Measurements from ENCODE around the gene PCSK7.

Gene PCSK7

DNA sequence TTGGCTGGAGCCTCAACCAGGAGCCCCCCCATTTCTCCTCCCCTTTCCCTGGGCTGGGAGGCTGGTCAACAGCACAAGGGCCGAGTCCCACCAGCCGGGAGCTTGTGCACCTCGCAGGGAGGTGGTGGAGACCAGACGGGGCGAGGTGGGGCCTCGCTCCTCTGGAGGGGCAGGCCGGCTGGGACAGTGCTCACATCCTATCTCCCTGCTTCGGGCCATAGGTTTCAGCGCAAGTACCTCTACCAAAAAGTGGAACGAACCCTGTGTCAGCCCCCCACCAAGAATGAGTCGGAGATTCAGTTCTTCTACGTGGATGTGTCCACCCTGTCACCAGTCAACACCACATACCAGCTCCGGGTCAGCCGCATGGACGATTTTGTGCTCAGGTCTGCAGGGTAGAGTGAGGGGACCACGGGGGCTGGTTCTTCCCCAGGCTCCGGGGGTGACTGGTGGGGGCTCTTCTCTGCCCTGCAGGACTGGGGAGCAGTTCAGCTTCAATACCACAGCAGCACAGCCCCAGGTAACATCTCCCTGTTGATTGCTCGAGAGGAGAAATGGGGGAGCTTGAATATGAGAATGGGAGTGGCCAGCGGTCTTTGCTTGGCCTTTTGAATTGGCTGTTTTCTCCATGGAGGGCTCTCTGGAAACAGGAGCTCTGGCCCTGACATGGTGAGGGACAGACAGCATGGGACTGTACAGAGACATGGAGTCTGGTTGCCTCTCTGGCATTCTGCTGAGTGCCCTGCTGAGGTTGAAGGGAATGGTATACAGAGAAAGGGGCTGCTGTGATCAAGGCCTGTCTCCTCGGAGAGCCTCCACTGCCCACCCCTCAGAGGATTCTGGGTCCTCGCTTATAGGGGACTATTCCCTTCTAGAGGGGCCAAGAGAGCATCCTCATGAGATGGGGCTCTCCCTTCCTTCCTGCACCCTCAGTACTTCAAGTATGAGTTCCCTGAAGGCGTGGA is 50.0 kb downstream of the PCSK7 start:
- no peak for DNase-seq

DNA sequence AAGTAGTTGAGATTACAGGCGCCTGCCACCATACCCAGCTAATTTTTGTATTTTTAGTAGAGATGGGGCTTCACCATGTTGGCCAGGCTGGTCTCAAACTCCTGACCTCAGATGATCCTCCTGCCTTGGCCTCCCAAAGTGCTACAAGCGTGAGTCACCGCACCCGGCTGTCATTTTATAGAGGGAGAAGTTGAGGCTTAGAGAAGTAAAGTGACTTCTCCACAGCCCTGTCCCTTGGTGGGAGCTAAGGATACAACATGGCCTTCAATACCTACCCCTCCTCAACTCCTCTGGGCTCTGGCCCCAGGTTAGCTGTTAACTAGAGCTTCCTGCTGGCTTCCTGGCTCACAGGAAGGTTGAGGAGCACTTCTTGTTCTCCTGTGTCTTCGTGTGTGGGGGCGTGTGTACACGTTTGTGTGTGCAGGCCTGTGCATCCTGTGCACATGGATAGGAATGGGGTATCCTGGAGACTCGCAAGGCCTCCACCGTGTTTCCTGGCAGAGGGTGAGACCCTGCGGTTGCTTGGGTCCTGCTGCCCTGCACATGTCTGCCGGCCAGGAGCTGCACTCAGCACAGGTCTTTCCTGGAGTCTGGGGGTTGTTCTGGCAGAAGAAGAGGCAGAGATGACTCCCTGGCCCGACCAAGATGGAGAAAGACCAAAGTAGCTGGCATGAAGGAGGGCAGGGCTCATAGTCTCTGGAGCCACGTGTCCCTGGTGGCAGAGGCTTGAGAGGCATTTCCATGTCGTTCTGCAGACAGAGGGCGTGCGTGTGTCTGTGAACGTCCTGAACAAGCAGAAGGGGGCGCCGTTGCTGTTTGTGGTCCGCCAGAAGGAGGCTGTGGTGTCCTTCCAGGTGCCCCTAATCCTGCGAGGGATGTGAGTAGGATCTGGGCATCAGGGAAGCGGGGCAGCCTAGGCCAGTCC is 51.0 kb downstream of the PCSK7 start:
- peak; percentile 86 for DNase-seq

DNA sequence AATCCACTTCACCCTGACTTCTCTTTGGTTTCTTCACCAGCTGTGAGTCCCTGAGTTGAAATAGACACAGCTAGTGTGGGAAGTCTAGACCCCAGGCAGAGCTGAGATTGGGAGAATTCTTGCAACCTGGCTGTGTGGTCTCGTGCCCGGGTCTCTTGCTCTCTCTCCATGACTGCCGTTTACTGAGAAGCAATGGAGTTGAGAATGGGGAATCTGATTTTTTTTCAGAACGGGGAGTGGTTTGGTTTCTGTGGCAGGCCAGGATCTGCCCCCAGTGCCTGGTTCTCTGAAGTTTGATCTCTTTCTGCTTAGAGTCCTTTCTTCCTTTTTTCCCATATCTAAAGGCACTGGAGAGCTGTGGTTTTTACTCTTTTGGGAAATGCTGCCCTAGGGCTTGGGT is 51.9 kb downstream of the PCSK7 start:
- no peak for DNase-seq

DNA sequence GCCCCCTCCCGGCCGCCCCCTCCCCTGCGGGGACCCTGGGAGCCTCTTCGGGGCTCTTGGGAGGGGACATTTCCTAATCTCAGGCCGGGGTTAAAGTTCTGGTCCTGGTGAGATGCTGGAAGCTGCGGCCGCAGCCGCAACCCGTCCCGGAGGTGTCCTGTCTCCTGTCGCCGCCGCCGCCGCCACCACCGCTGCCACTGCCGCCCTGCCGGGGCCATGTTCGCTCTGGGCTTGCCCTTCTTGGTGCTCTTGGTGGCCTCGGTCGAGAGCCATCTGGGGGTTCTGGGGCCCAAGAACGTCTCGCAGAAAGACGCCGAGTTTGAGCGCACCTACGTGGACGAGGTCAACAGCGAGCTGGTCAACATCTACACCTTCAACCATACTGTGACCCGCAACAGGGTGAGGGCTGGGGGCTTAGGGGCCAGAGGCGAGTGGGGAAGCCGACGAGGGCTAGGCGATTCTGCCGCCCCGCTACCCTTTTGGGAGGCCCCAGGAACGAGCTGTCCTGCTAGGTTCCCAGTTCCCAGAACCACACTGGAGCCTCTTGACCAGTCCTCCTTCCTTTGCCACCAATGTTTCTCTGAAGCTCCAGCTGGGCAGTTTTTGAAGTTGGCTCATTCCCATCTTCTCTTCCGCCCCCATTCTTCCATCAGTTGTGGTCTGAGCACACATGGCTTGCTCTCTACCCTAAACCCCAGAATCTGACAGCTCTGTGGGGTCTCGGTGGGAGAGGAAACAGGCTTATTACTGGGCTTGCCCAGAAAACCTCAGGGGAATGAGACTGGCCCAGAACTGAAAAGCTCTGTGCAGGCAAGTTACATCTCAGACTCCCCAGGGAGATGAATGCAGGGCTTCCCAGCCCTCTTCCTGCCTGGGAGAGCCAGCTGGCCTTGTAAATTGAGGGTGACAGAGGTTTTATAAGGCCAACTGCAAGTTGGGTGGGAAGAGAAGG is 52.5 kb downstream of the PCSK7 start:
- DNase-seq = peak; percentile 82

- peak; percentile 97 for DNase-seq
Measured at GRCh38 chr11:117178210-117179034, 53.5 kb downstream of the PCSK7 start, which contains the start of gene SIDT2. SIDT2 (plus strand) TSS chr11:117178743; CDS start chr11:117179264, 521 bp downstream.

DNA sequence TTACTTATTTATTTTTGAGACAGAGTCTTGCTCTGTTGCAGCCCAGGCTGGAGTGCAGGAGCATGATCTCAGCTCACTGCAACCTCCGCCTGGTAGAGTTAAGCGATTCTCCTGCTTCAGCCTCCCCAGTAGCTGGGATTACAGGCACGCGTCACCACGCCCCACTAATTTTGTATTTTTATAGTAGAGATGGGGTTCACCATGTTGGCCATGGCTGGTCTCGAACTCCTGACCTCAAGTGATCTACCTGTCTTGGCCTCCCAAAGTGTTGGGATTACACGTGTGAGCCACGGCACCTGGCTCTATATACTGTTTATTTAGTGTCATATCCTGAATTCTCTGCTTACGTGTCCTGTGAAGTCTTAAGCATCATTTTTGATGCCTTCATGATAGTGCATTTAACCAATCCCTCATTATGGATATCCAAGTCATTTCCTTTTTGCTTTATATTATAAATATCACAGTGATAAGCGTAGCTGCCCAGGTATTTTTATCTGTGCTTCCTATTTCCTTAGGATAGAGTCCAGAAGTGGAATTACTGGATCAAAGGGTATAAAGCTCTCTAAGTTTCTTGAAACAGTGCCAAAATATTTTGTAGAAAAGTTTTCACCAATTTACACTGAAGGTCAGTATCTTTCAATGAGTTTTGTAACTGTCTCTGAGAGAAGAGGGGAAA is 54.2 kb downstream of the PCSK7 start:
- DNase-seq = no peak

- no peak for DNase-seq
Measured at GRCh38 chr11:117176186-117176585, 55.7 kb downstream of the PCSK7 start.

DNA sequence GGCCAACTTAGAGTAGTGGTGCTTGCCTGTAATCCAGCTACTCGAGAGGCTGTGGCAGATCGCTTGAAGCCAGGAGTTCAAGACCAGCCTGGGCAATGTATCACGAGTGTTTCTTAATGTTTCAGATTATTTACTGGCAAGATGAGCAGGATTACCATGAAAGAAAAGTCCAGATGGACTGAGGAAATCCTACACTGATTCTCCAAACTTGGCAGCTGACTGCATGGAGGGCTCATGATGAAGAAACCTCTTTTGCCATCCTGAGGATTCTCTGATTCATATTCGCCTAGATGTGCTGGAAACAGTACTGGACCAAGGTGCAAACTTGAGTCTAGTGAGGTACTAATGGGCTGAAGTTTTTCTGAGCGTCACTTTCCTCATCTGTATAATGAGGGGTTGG is 56.1 kb downstream of the PCSK7 start:
- DNase-seq = no peak

- DNase-seq = no peak
Measured at GRCh38 chr11:117175104-117175503, 56.8 kb downstream of the PCSK7 start.

DNA sequence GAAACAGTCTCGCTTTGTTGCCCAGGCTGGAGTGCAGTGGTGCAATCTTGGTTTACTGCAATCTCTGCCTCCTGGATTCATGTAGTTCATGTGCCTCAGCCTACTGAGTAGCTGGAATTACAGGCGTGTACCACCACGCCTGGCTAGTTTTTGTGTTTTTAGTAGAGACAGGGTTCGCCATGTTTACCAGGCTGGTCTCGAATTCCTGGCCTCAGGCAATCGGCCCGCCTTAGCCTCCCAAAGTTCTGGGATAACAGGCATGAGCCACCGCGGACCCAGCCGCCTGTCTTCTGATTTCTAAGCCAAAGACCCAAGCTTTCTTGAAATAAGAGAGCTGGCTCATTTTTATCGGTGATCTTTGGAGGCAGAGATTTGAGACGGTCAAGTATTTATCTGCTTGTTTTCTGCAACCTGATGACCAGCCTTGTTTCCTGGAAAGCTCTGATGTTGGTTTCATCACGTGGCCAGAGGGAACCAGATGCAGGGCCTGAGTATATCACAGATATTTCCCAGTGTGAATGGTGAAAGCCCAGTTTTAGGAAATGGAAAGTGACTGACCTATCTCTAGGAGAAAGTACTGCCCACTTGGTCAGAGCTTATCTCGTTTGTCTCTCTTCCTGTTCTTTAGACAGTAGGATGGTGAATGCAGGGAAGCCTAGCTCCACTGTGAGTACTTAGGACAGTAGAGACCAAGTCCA is 59.0 kb downstream of the PCSK7 start:
- DNase-seq = no peak

DNA sequence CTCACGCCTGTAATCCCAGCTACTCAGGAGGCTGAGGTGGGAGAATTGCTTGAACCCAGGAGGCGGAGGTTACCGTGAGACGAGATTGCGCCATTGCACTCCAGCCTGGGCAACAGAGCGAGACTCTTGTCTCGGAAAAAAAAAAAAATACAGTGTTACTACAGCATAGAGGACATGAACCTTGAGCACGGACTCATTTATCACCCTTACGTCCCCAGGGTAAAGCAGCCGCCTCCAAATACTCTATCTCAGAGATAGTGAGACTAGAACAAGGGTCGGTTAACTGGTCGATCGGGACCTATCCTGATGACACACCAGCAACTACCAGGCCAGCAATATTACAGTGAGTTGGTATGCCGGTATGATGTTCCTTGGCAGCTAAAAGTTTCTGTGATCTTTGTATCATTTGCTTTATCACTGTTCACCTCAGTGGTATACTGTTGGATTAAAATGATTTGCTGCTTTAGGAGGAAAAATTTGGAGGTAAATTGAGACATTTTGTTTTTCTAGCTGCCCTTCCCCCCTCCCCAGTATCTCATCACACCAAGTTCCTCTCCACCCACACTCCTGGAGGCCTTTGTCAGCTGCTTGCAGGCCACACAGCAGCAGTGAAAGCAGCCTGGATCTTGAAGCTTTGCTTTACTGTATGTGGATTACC is 60.3 kb downstream of the PCSK7 start:
- no peak for DNase-seq

GRCh38 chr11:117171007-117171403 is 60.9 kb downstream of the PCSK7 start:
- DNase-seq = no peak

DNA sequence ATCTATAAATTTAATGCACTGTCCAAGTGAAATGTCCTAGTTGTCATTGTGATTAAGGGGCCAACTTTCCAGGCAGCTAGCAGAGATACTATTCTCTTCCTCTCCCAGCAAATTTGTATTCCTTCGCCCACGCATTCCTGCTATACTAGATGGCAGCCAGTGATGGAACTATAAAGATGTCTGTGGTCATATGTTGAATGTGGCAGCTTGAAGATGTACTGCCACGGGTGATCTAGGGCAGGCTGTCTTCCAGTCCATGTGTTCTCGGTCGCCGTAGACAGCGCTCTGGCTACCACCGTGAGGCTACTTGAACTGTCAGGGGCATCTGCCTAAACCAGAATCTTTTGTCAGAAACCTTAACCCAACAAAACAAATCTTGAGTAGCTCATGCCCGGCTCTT is 61.7 kb downstream of the PCSK7 start:
- DNase-seq = no peak

DNA sequence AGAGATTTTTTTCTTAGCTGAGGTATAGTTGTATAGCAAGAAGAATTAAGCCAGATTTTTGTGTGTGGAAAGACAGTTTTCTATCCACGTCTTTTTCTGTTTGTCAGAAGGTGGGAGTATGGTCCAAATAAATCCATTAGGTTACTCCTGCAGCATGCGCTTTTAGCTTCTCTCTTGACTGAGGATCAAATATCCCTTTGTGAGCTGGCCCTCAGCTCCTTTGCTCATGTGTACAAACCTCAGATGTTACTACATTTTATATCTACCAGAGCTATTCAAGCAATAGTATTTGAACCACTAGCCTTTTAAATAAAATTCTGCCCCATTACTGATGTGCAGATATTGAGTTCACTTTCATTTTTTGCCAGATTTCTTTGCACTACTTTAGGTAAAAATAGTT is 62.1 kb downstream of the PCSK7 start:
- DNase-seq = no peak

DNA sequence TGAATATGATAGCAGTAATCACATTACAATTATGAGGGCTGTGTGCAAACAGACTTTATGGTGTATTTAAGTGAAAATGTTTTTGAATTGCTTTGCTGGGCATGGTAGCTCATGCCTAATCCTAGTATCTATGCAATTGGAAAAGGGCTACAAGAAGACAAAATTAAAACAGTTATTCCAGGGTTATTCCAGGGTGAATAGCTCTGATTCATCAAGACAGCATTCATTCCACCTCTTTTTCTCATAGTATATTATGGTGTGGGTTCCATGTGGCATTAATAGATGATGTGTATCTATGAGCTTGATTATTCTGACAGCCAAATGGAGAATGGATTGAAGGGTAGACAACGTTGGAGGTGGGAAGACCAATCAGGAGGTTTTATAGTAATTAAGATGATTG is 65.4 kb downstream of the PCSK7 start:
- DNase-seq = no peak

- DNase-seq = no peak
Measured at GRCh38 chr11:117160826-117161225, 71.0 kb downstream of the PCSK7 start.

DNA sequence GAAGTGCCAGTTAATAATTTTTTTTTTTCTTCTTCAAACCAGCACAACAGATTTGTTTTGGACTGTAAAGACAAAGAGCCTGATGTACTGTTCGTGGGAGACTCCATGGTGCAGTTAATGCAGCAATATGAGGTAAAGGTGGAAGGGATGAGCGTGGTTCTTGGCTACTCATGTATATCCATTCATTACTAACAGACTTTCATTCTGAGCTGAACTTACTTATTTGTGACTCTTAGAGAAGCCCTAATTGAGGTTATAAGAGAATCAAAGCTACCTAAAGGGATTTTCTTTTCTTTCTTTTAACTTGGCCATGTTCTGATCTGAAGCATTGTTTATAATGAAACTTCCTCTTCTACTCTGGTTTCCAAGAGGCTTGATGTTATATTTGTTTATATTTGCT is 72.0 kb downstream of the PCSK7 start:
- DNase-seq = no peak

- DNase-seq = no peak
Measured at GRCh38 chr11:117157507-117157906, 74.4 kb downstream of the PCSK7 start.

- DNase-seq = no peak
Measured at GRCh38 chr11:117154468-117154867, 77.4 kb downstream of the PCSK7 start.
